Keratinocyte (primary cell): ENCODE results near the gene P3H1. TPM values are rescaled to one million over a fixed set of nuclear protein-coding genes. Genes with fewer than 3 reads are reported as not detected.

Experiments used
- DNase-seq: peaks from one replicate; pipeline ENCODE4 v3.0.0-alpha.2; 2011; ENCODE audit warnings: low read depth, missing footprints, low spot score
- FAIRE-seq: peaks from 2 replicates; lab custom pipeline; 2011; peaks lifted over from hg19 to GRCh38; lab: Jason Lieb, UNC
- H2AFZ ChIP-seq: 2 replicates; pipeline ENCODE4 v1.6.0; 2012; ENCODE audit warnings: low read length, control low read depth, inconsistent platforms; ENCODE audit not compliant: control insufficient read depth
- H3K27ac ChIP-seq: 2 replicates; pipeline ENCODE4 v1.5.1; 2011; ENCODE audit warnings: low read length; ENCODE audit not compliant: control insufficient read depth, insufficient read depth
- H3K27me3 ChIP-seq: 3 replicates; pipeline ENCODE4 v1.6.0; 2011; ENCODE audit warnings: low read length; ENCODE audit not compliant: control insufficient read depth, insufficient read depth; ENCODE audit errors: extremely low read depth
- H3K36me3 ChIP-seq, 2 experiments: 2 replicates in 1 of 2; 3 replicates in 1 of 2; pipeline ENCODE4 v1.5.1; 2011; ENCODE audit warnings: low read length in 2 of 2, mild to moderate bottlenecking in 1 of 2; ENCODE audit not compliant: control insufficient read depth in 2 of 2, insufficient read depth in 2 of 2; ENCODE audit errors: extremely low read depth in 1 of 2
- H3K4me1 ChIP-seq: 3 replicates; pipeline ENCODE4 v1.5.1; 2011; ENCODE audit warnings: low read length; ENCODE audit not compliant: control insufficient read depth, insufficient read depth; ENCODE audit errors: extremely low read depth
- H3K4me2 ChIP-seq: 3 replicates; pipeline ENCODE4 v1.6.0; 2011; ENCODE audit warnings: low read depth, low read length; ENCODE audit not compliant: control insufficient read depth, insufficient read depth; ENCODE audit errors: extremely low read depth
- H3K4me3 ChIP-seq, 3 experiments: fragments of 200-600 bp in 1 of 3; sonication (generic) in 1 of 3; 2 replicates in 2 of 3; 3 replicates in 1 of 3; pipeline ENCODE4 v1.5.1; 2011 to 2016; ENCODE audit warnings: low read length in 3 of 3, mild to moderate bottlenecking in 3 of 3, control low read depth in 2 of 3, inconsistent platforms in 1 of 3, low read depth in 1 of 3, mixed read lengths in 1 of 3, mixed run types in 1 of 3, moderate library complexity in 1 of 3; ENCODE audit not compliant: control insufficient read depth in 2 of 3, insufficient read depth in 2 of 3; ENCODE audit errors: extremely low read depth in 1 of 3
- H3K79me2 ChIP-seq: 2 replicates; pipeline ENCODE4 v1.6.0; 2012; ENCODE audit warnings: low read length; ENCODE audit not compliant: control insufficient read depth, insufficient read depth
- H3K9ac ChIP-seq: 3 replicates; pipeline ENCODE4 v1.6.0; 2011; ENCODE audit warnings: low read length; ENCODE audit not compliant: control insufficient read depth, insufficient read depth; ENCODE audit errors: extremely low read depth
- H3K9me1 ChIP-seq: 3 replicates; pipeline ENCODE4 v1.6.0; 2011; ENCODE audit warnings: low read length; ENCODE audit not compliant: control insufficient read depth, insufficient read depth; ENCODE audit errors: extremely low read depth
- H3K9me3 ChIP-seq: 2 replicates; pipeline ENCODE4 v1.5.1; 2012; ENCODE audit warnings: low read depth, low read length; ENCODE audit not compliant: control insufficient read depth
- H4K20me1 ChIP-seq: 3 replicates; pipeline ENCODE4 v1.6.0; 2011; ENCODE audit warnings: low read length; ENCODE audit not compliant: control insufficient read depth, insufficient read depth; ENCODE audit errors: extremely low read depth
- EZH2 ChIP-seq: IDR thresholded peaks from one replicate; pipeline ENCODE4 v1.6.1; 2012; ENCODE audit warnings: inconsistent platforms, mild to moderate bottlenecking, low read length, moderate library complexity
- dilution Hi-C: fragments of 300-500 bp; cut with MboI; formaldehyde crosslinking; loops from one replicate; pipeline ENCODE4 v1.7.0; 2020; ENCODE audit warnings: low sequenced_read_pairs; ENCODE audit not compliant: extremely low pct_ligation_motif_present
- polyA plus RNA-seq, 5 experiments: library from polyadenylated mRNA; depleted of rRNA in 3 of 5; stranded (reverse) in 3 of 5; stranded (forward) in 1 of 5; unstranded in 1 of 5; fragments of >200 nt; gene quantifications; 1 replicate in 1 of 5; 2 replicates in 3 of 5; 3 replicates in 1 of 5; pipeline versions ENCODE4 v1.2.1 to v1.2.3, GENCODE V29; 2011 to 2012; ENCODE audit warnings: missing spikeins in 2 of 5, low read depth in 1 of 5, low replicate concordance in 1 of 5
- TF ChIP-seq, protein P1 (sequence below), 3 experiments: IDR thresholded peaks in 1 of 3; conservative IDR thresholded peaks in 1 of 3; optimal IDR thresholded peaks in 1 of 3; 2 replicates in 2 of 3; 3 replicates in 1 of 3; pipeline versions ENCODE3 to v1.5.1; 2011; ENCODE audit warnings: low read length in 3 of 3, mild to moderate bottlenecking in 3 of 3, moderate library complexity in 2 of 3, control low read depth in 1 of 3, inconsistent platforms in 1 of 3; ENCODE audit not compliant: insufficient read depth in 2 of 3; ENCODE audit errors: extremely low read depth in 1 of 3

P3H1 gene
- polyA plus RNA-seq, 1 donor (not counting 4 experiments of a cell fraction or from before 2014, with no cell fraction given), result 24.4 TPM

- Histone ChIP-seq H3K9me3 (no peaks in the 10 kb centered on the region), H4K20me1 (no peaks in the 10 kb centered on the region), H2AFZ (no peak overlapping the region), H3K36me3 (peaks cover 9 to 20% of the 10 kb centered on the region in 2 experiments), H3K4me1 (peaks cover 23% of the 10 kb centered on the region), H3K9me1 (peaks cover 2% of the 10 kb centered on the region), H3K27me3 (no peaks in the 10 kb centered on the region), H3K4me3 (no peak overlapping the region), H3K79me2 (no peaks in the 10 kb centered on the region), H3K27ac (no peak overlapping the region), H3K9ac (no peak overlapping the region), H3K4me2 (no peak overlapping the region)
- no peak for DNase-seq
- dilution Hi-C loops, result no loop called here
- no peak for FAIRE-seq
- TF ChIP-seq, protein P1, sequence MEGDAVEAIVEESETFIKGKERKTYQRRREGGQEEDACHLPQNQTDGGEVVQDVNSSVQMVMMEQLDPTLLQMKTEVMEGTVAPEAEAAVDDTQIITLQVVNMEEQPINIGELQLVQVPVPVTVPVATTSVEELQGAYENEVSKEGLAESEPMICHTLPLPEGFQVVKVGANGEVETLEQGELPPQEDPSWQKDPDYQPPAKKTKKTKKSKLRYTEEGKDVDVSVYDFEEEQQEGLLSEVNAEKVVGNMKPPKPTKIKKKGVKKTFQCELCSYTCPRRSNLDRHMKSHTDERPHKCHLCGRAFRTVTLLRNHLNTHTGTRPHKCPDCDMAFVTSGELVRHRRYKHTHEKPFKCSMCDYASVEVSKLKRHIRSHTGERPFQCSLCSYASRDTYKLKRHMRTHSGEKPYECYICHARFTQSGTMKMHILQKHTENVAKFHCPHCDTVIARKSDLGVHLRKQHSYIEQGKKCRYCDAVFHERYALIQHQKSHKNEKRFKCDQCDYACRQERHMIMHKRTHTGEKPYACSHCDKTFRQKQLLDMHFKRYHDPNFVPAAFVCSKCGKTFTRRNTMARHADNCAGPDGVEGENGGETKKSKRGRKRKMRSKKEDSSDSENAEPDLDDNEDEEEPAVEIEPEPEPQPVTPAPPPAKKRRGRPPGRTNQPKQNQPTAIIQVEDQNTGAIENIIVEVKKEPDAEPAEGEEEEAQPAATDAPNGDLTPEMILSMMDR (optimal IDR thresholded peaks at IDR 0.05 in 1 of 3, IDR thresholded peaks at IDR 0.05 in 1 of 3, conservative IDR thresholded peaks at IDR 0.05 in 1 of 3; ENCODE audit: extremely low read depth in 1 of 3, insufficient read depth in 2 of 3, low read length in 3 of 3), result no peak
- no peak for TF ChIP-seq EZH2
Measured at GRCh38 chr1:42745851-42746250, 21.0 kb downstream of the P3H1 start.

- Histone ChIP-seq H3K36me3 (peaks cover 5 to 16% of the 10 kb centered on the region in 2 experiments), H3K9me3 (no peaks in the 10 kb centered on the region), H3K9ac (no peak overlapping the region), H2AFZ (no peak overlapping the region), H4K20me1 (no peaks in the 10 kb centered on the region), H3K4me3 (no peak overlapping the region), H3K27me3 (no peaks in the 10 kb centered on the region), H3K27ac (no peak overlapping the region), H3K4me2 (no peak overlapping the region), H3K9me1 (peaks cover 2% of the 10 kb centered on the region), H3K79me2 (no peaks in the 10 kb centered on the region), H3K4me1 (peaks cover 23% of the 10 kb centered on the region)
- DNase-seq (no peak), FAIRE-seq (no peak)
- TF ChIP-seq EZH2, result no peak
- TF ChIP-seq, protein P1 (optimal IDR thresholded peaks at IDR 0.05 in 1 of 3, IDR thresholded peaks at IDR 0.05 in 1 of 3, conservative IDR thresholded peaks at IDR 0.05 in 1 of 3; ENCODE audit: extremely low read depth in 1 of 3, insufficient read depth in 2 of 3, low read length in 3 of 3), result no peak
- dilution Hi-C loops, result no loop called here
Measured at GRCh38 chr1:42744148-42744413, 22.7 kb downstream of the P3H1 start.
